Right hindlimb (tissue), 1 donor: ENCODE results near the gene GNG12.

Experiments
- DNase-seq: peaks from one replicate; pipeline ENCODE4 v3.0.0-alpha.2; 2018

The GNG12 gene

DNA sequence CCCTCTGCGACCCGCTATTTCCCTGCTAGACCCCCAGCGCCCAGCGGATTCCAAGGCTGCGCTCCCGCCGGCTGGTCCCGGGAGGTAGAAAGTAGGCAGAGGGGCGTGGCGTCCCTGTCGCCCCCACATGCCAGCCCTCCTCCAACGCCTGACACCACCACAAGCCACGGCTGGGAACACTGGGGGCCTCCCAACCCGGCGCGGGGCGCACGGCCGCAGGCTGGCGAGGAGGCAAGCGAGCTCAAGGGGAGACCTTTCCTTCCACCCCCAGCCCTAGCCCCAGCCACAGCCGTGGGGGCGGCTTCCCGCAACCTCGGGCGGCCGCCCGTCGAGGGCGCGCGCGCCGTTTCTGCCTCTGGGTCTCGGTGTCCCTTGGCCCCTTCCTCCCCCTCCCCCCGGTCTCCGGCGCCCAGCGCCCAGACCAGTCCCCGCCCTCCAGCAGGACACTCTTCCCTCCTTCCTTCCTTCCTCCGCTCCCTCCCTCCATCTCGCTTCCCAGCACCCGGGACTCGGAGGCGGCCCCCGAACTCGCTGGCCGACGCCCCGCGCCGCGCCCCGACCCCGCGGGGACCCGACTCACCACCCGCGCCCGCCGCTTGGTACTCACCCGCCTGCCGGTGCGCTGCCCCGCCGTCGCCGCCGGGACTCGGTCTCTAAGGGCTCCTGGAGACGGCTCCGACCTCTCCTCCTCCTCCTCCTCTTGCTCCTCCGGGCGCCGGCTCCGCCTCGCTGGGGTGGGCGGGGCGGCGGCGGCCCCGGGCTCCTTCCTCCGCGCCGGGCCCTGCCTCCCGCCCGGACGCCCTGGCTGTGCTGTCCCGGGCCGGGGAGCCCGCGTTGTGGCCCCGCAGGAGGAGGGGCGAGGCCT is at the start of gene GNG12:
Gene GNG12, minus strand, starts transcription at position 731 of the 865 bp plus-strand sequence. CDS start 125,781 bp downstream, outside the sequence.
- peak; percentile 88 for DNase-seq

- no peak for DNase-seq
Observed at GRCh38 chr1:67882196-67882958, 49.1 kb upstream of the GNG12 start.

DNA sequence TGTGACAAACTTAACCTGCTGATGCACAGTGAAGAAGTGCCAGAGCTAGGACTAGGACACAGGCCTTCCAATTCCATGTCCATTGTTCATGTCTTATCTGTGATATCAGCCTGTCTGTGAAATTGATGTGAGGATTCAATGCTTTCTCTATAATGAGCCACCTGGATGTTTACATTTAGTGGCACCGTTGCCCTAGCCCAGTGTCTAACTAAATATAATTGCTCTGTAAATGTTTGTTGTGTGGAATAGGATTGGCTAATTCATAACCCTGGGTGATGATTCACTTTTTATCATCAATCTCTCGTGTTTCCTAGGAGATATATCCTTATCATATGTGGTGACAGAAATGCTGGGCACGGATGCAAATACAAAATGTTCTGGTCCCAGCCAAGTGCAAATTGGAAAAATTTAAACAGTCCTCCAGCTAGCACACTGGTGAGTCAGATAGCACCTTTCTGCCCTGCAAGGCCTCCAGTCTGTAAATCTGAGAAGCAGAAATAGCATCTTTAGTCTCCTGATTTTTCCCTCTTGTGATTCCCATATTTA is 46.9 kb upstream of the GNG12 start:
- no peak for DNase-seq

GRCh38 chr1:67879485-67879884 is 46.2 kb upstream of the GNG12 start:
- DNase-seq: no peak

DNA sequence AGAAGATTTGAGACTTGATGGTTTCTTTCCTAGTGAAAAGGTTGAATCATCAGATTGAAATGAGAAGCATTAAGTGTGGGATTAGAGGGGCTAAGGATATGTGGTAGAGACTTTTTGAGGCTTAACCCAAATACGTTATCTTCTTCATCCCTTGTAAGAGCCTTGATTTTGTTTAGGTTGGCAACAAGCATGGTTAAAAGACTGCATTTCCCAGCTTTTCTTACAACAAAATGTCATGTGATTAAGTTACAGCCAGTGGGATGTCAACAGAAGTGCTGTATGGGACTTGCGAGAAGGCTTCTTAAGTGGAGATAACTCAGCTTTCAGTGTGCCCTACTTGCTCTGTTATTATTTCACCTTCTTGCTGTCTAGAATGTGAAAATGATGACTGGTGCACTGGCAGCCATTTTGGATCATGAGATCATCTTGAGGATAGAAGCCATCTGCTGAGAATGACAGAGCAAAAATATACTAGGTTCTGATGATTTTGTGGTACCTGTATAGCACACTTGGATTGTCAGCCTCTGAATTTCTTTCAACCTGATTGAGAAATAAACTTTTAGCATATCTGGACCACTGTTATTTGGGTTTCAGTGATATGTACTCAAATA is 41.3 kb upstream of the GNG12 start:
- no peak for DNase-seq

DNA sequence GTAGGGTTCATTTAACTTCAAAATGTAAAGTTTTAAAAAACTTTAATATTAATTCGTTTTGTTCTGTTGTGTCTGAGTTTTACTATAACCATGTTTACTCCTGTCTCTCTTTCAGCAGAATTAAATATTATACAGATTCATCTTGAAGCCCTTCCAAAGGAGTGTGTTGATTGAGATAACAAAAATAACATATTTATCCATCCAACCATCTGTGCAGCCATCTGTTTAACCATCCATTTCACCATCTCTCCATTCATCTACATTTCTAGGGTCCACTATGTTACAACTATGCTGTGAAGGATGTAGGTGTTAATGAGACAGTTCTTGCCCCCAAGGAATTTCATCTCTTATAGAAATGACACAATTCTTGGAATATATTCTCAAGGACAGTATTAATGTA is 36.0 kb upstream of the GNG12 start:
- DNase-seq: no peak

- DNase-seq: no peak
Observed at GRCh38 chr1:67863637-67864036, 30.4 kb upstream of the GNG12 start.

DNA sequence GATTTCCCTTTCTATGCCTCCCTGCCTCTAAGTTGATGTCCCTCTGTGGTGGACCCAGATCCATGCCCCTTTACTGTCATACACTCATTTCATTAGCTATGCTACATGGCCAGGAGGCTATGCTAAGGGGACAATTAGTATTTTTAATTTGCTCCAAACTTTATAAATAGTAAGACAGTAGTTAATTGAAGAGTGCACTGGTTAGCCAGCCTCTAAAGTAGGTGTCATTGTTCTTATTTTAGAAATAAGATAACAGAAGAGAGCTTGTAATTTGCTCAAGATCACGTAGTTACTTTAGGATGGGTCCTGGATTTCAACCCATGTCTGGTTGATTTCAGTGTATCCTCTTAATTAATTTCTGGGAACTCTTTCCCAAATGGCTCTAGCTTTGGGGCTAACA is 29.4 kb upstream of the GNG12 start:
- no peak for DNase-seq

GRCh38 chr1:67861856-67862516 is 28.7 kb upstream of the GNG12 start:
- no peak for DNase-seq

GRCh38 chr1:67860776-67861175 is 27.5 kb upstream of the GNG12 start:
- no peak for DNase-seq

DNA sequence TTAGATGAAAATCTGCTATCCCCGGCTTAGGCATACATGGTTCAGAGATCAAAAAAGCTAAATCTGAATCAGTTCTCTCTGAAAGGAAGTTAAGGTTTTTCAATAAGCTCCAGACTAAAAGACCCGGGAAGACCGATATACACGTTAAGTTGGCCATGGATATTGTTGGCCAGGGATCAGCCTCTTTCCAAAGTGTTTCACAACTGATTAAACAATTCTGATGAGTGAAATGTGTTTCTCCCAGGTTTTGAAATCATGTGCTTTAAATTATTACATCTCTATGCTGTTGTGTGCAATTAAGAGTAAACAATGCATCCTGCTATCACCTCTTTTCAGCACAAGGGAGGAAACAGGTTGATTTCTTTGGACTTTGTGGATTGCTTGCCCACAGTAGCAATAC is 23.7 kb upstream of the GNG12 start:
- no peak for DNase-seq

DNA sequence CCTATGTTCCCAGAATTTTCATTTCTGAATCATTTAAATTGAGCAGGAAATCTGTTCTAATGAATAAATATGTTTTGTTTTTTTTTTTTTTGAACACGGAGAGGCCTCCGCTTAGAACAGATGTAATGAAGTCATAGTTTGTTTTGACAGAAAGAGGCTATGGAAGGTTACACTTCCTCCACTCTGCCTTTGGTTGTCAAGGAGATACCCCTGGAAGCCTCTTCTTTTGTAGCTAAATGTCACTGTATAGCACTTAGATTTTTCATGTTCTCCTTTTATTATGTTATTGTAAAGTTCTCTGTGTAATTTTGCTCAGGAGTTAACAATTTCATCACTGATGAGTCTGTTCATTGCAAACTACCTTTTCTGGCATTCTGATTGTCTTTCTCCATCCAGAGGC is 22.7 kb upstream of the GNG12 start:
- no peak for DNase-seq

- no peak for DNase-seq
Observed at GRCh38 chr1:67855444-67855843, 22.2 kb upstream of the GNG12 start.

DNA sequence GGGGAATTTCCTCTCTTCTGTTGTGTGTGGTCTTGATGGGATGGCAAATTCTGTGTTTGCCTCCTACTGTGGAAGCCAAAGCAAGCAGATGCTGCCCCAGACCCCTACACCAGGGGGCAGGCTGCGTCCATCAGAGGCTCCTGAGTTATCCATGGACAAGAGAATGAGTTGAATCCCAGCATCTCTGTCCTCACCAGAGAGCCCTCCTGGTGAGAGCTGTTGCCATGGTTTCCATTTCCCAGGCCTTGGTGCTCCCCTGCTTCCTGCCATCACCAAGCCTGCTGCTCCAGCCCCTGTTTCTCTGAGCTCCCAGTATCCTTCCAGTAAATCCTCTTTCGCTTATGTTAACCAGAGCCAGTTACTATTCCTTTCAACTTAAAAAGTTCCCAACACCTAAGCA is 20.4 kb upstream of the GNG12 start:
- peak; percentile 79 for DNase-seq

DNA sequence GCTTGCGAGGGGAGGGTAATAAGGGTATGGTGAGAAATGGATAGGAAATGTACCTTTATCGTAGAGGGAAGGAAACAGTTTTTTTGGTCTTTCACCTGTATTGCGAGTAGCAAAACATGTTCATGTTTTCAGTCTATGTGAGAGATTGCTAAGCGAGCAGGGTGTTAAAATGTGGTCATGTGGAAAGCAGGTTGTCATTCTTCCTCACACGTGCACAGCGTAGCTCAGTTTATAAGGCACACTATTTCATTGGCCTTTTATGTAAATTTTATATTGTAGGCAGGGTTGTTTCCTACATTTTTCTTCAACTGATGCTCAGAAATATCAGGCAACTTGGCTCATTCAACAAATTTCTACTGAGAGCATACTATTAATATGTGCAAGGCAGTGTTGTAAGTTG is 18.5 kb upstream of the GNG12 start:
- no peak for DNase-seq

DNA sequence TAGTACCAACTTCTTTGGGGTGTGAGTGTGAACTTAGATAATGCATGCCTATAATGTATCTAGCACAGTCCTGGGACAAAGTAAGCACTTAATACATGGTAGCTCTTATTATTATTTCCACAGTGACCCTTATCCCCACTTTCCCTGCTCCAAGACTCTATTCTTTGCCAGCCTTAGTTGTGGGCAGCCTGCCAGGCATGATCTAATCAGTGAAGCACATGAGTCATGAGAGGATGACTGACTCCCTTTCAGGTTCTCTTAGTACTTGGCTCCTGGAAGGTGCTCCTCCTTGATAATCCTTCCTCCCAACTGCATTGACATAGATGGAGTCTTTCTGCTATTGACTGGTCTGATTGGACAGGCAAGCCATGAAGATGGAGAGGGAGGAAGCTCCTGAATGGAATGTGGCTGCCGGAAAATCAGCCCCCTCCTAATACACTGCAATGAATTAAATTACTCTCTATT is 17.4 kb upstream of the GNG12 start:
- peak; percentile 51 for DNase-seq

DNA sequence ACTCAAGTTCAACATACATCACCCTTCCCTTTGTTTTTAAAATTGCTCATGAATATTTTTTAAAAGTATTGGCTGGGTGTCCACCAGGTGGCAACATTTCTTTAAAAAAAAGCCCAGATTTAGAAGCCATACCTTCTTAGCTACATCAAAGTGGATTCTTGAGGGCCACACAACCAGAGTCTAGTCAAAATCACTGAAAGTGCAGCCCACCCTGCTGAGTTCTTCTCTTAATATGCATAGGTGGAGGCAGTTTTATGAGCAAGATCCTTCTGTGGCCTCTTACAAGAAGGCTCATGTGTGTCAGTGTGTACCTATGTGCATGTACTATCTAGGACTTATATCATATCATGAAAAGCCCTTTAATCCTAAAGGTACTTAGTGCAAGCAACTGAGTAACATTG is 16.9 kb upstream of the GNG12 start:
- DNase-seq: no peak

GRCh38 chr1:67847466-67847865 is 14.2 kb upstream of the GNG12 start:
- DNase-seq: no peak

- no peak for DNase-seq
Observed at GRCh38 chr1:67846538-67846937, 13.3 kb upstream of the GNG12 start.

DNA sequence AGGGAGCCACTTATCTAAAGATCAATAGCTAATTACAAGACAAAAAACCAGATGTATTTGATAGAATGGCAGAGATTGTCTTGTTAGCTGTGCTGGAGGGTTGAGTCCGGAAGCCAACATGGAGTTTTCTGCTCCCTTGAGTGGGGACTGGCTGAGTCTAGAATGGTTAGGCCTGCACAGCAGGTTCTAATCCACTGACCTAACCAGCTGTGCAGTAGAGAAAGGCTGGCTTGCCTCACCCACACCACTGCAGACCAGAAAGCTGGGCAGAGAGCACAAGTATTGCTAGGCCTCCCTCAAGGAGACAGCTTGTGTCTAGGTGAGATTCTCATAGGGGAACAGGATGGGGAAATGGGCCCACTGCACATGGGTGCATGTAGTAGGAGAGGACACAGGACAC is 11.7 kb upstream of the GNG12 start:
- DNase-seq: no peak

GRCh38 chr1:67843746-67844145 is 10.5 kb upstream of the GNG12 start:
- no peak for DNase-seq

DNA sequence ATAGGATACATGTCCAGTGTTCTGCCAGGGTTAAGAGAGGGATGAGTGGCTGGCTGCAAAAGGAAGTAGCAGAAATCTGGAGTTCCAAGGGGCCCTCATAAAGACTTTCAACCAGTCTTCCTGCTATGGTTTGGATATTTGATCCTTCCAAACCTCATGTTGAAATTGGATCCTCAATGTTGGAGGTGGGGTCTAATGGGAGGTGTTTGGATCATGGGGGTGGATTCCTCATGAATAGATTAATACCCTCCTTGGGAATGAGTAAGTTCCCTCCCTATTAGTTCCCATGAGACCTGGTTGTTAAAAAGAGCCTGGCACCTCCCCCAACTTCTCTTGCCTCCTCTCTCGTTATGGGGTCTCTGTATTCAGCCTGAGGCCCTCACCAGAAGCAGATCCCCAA is 10.1 kb upstream of the GNG12 start:
- no peak for DNase-seq

DNA sequence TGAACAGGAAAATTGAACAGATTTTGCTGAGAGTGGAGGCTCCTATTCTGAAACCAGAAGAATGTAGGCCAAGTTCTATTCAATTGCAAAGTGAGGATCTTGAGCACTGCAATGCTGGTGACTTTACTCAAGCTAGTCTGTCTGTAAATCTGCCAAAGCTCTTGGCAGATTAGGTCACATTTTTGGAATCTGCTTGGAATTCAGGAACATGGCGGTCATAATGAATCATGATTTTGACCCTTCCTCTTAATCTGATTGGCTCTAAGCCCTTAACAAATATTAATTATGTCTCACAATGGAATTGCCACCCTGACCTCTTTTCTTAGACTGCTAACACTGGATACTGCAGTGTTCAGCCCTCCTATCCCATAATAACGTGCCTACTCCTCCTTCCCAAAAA is 7.2 kb upstream of the GNG12 start:
- DNase-seq: no peak
